ENCODE data around the gene INPP5B. TPM values are rescaled to one million over a fixed set of nuclear protein-coding genes. Genes with fewer than 3 reads are reported as not detected.
A peak's percentile ranks its signal among the peaks of the same experiment; 100 is the strongest.

The INPP5B gene
- polyA plus RNA-seq, 3 donors from 2014 or later: 11.1 to 28.0 (median 13.6) TPM

DNA sequence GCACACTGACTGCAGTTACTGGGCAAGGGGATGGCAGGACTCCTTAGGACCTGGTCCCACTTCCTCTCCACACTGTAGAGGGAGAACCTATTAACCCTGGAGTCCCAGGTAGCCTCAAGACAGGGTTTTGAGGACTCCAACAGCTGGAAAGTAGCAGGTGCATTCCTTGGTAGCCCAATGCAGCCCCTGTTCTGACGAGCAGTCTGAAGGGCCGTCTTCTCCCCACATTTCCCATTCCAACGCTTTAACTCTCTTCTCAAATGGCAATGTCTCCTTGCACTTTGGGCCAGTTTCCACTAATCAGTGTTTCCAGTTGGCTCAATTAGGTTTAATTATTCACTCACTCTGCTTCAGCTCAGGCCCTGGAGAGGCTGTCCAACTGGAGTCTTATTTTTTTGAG is 8.8 kb upstream of the INPP5B start:
- Mint-ChIP-seq H3K4me1 (no peaks in the 10 kb centered on the region), H3K9me3 (no peaks in the 10 kb centered on the region), H3K4me3 (no peak overlapping the region), H3K36me3 (peaks cover 8 to 21% (median 13%) of the 10 kb centered on the region in 3 donors), H3K27ac (peak overlapping the region in 1 of 6 donors; percentile 44), H3K27me3 (ENCODE audit: low read depth in 3 of 3) (peaks cover 0 to 2% (median 0%) of the 10 kb centered on the region in 3 donors)
- no peak for DNase-seq

DNA sequence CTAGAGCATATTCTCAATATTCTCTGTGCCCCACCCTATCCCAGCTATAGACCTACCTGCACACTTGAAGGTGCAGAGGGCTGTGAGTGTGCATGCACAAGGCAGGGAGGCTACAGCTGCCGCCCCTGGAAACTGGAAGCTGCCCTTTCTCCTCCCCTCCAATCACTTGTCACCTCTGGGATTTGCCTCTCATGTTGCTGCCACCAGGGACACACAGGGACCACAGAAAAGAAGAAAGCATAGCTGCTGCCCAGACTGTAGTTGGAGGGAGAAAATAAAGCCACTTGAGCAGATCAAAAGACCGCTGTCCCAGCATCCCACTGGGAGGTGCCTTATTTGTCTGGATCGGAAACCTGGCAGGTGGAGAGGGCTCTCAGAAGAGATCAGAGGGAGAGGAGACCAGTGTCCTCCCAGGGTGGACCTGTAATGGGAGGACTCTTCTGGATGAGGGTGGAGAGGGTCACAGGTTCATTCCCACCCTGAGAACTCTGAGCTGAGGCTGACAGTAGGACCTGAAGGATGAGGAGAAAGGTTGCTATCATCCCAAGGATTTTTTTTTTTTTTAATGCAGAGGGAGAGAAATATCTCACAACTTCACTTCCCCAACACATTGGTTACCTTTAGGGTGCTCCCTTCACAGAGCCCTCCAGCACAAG is 7.6 kb upstream of the INPP5B start:
- Mint-ChIP-seq H3K36me3 (peaks cover 0 to 12% (median 8%) of the 10 kb centered on the region in 3 donors), H3K4me1 (no peaks in the 10 kb centered on the region), H3K27ac (peak overlapping the region in 1 of 6 donors; percentile 61), H3K4me3 (no peak overlapping the region), H3K9me3 (no peaks in the 10 kb centered on the region), H3K27me3 (ENCODE audit: low read depth in 3 of 3) (peaks cover 0 to 2% (median 0%) of the 10 kb centered on the region in 3 donors)
- no peak for DNase-seq

DNA sequence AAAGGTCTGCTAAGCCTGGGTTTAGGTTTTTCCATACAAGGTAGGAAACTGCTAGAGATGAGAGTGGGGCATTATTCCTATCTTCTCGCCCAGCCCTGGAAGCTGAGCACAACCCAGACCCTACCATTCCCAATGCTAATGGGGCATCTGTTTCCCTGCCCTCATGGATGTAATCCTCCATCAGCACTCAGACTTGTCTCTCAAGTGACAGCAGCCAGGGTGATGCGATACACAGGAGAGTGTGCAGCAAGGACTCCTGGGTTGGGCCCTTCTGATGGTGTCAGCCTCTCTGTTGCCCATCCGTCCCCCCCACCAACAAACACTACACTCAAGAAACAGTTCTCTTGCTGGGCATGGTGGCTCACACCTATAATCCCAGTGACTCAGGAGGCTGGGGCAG is 5.9 kb upstream of the INPP5B start:
- H3K4me3 Mint-ChIP-seq: no peak overlapping the region
- H3K27ac Mint-ChIP-seq: peak overlapping the region in 1 of 6 donors; percentile 1
- H3K4me1 Mint-ChIP-seq: peaks cover 6 to 8% of the 10 kb centered on the region in 2 donors
- H3K36me3 Mint-ChIP-seq: peaks cover 0 to 4% (median 0%) of the 10 kb centered on the region in 3 donors
- H3K9me3 Mint-ChIP-seq: no peaks in the 10 kb centered on the region
- no peak for DNase-seq
- peaks cover 0 to 2% (median 0%) of the 10 kb centered on the region in 3 donors for H3K27me3 Mint-ChIP-seq (ENCODE audit: low read depth in 3 of 3)

- no peaks in the 10 kb centered on the region for H3K36me3 Mint-ChIP-seq
- H3K4me1 Mint-ChIP-seq: peaks cover 13 to 15% of the 10 kb centered on the region in 2 donors
- peak overlapping the region in 1 of 6 donors; percentile 47 for H3K27ac Mint-ChIP-seq
- DNase-seq: no peak
- H3K4me3 Mint-ChIP-seq: no peak overlapping the region
- no peaks in the 10 kb centered on the region for H3K9me3 Mint-ChIP-seq
- H3K27me3 Mint-ChIP-seq (ENCODE audit: low read depth in 3 of 3): peaks cover 0 to 2% (median 0%) of the 10 kb centered on the region in 3 donors
Observed at GRCh38 chr1:37951783-37952624, 5.2 kb upstream of the INPP5B start.

GRCh38 chr1:37951041-37951782 is 4.4 kb upstream of the INPP5B start:
- DNase-seq: no peak
- Mint-ChIP-seq H3K27ac (peak overlapping the region in 4 of 6 donors; percentile 16 to 81 (median 48)), H3K36me3 (no peaks in the 10 kb centered on the region), H3K4me3 (no peak overlapping the region), H3K9me3 (no peaks in the 10 kb centered on the region), H3K4me1 (peaks cover 21 to 23% of the 10 kb centered on the region in 2 donors), H3K27me3 (ENCODE audit: low read depth in 3 of 3) (peaks cover 0 to 2% (median 0%) of the 10 kb centered on the region in 3 donors)

- Mint-ChIP-seq H3K4me1 (peaks cover 26 to 30% of the 10 kb centered on the region in 2 donors), H3K27ac (no peak overlapping the region), H3K4me3 (no peak overlapping the region), H3K9me3 (no peaks in the 10 kb centered on the region), H3K27me3 (ENCODE audit: low read depth in 3 of 3) (no peaks in the 10 kb centered on the region), H3K36me3 (no peaks in the 10 kb centered on the region)
- DNase-seq: no peak
Observed at GRCh38 chr1:37949524-37950152, 2.8 kb upstream of the INPP5B start.

DNA sequence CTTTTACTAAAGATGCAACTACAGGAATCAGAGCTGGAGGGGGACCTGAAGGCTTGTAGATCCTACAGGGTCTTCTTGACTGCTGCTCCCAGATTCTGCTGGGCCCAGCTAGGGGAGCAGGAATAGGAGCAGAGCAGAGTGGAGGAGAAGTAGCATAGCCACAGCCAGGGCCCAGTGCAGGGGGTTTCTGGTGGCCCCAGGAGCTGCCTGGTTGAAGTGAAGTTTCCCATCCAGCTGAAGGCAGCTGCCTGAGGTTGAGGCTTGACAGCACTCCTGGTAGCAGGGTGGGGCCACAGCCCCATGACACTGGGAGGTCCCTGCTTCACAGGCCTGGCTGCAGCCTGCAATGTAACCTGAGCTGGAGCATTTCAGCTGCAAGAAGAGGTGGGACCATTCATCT is 2.0 kb upstream of the INPP5B start:
- Mint-ChIP-seq H3K4me1 (peaks cover 26 to 30% of the 10 kb centered on the region in 2 donors), H3K4me3 (no peak overlapping the region), H3K9me3 (no peaks in the 10 kb centered on the region), H3K36me3 (peaks cover 0 to 5% (median 3%) of the 10 kb centered on the region in 3 donors), H3K27me3 (ENCODE audit: low read depth in 3 of 3) (no peaks in the 10 kb centered on the region), H3K27ac (peak overlapping the region in 4 of 6 donors; percentile 22 to 92 (median 71))
- no peak for DNase-seq

GRCh38 chr1:37948166-37948565 is 1.3 kb upstream of the INPP5B start:
- no peaks in the 10 kb centered on the region for H3K27me3 Mint-ChIP-seq (ENCODE audit: low read depth in 3 of 3)
- no peak for DNase-seq
- H3K27ac Mint-ChIP-seq: peak overlapping the region; percentile 55 to 96 (median 90)
- peaks cover 0 to 5% (median 5%) of the 10 kb centered on the region in 3 donors for H3K36me3 Mint-ChIP-seq
- peak overlapping the region in 3 of 5 donors; percentile 35 to 97 (median 35) for H3K4me3 Mint-ChIP-seq
- H3K9me3 Mint-ChIP-seq: no peaks in the 10 kb centered on the region
- peaks cover 26 to 30% of the 10 kb centered on the region in 2 donors for H3K4me1 Mint-ChIP-seq

DNA sequence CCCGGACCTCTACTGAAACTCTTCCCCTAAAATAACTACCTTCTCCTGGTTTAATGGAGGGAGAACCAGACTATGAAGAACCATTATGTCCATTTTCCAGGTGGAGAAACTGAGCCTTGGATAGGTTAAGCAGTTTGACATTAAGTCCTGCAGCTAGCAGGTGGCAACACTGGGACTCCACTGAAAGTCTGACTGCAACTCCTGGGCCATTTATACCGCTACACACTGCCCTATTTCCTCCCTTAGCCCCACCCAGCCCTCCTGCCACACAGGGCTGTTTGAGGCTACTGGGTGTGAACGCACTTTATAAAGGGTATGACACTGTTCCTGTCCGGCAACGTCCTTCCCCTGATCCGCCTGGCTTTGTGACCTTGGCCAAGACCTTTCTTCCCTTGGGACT is 511 bp upstream of the INPP5B start:
- peaks cover 0 to 7% (median 5%) of the 10 kb centered on the region in 3 donors for H3K36me3 Mint-ChIP-seq

GRCh38 chr1:37945743-37946702 is 830 bp downstream of the INPP5B start:
- Mint-ChIP-seq H3K9me3 (no peaks in the 10 kb centered on the region), H3K27ac (peak overlapping the region; percentile 87 to 98 (median 92)), H3K4me1 (peaks cover 26 to 30% of the 10 kb centered on the region in 2 donors), H3K36me3 (peaks cover 0 to 8% (median 5%) of the 10 kb centered on the region in 3 donors), H3K27me3 (ENCODE audit: low read depth in 3 of 3) (no peaks in the 10 kb centered on the region), H3K4me3 (peak overlapping the region; percentile 94 to 99 (median 96))
- no peak for DNase-seq

More for the DNA sequence above, 511 bp upstream of the INPP5B start:
- no peaks in the 10 kb centered on the region for H3K27me3 Mint-ChIP-seq (ENCODE audit: low read depth in 3 of 3)
- peak overlapping the region; percentile 94 to 99 (median 96) for H3K4me3 Mint-ChIP-seq
- no peaks in the 10 kb centered on the region for H3K9me3 Mint-ChIP-seq
- DNase-seq: peak in 2 of 3 donors; percentile 17 to 36
- peak overlapping the region; percentile 87 to 98 (median 92) for H3K27ac Mint-ChIP-seq
- H3K4me1 Mint-ChIP-seq: peaks cover 26 to 30% of the 10 kb centered on the region in 2 donors

GRCh38 chr1:37945251-37945650 is 1.6 kb downstream of the INPP5B start:
- Mint-ChIP-seq H3K27ac (peak overlapping the region in 3 of 6 donors; percentile 30 to 65 (median 51)), H3K36me3 (peaks cover 0 to 9% (median 5%) of the 10 kb centered on the region in 3 donors), H3K9me3 (no peaks in the 10 kb centered on the region), H3K27me3 (ENCODE audit: low read depth in 3 of 3) (no peaks in the 10 kb centered on the region), H3K4me1 (peaks cover 26 to 30% of the 10 kb centered on the region in 2 donors), H3K4me3 (peak overlapping the region in 2 of 5 donors; percentile 26 to 47)
- no peak for DNase-seq

DNA sequence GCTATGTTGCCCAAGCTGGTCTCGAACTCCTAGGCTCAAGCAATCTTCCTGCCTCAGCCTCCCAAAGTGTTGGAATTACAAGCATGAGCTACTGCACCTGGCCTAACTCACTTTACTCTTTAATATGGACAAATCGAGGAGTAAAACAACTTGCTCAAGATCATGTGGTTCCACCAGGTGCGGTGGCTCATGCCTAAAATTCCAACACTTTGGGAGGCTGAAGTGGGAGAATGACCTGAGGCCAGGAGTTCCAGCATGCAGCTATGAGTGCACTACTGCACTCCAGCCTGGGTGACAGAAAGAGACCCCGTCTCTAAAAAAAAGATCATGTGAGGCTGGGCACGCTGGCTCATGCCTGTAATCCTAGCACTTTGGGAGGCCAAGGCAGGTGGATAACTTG is 2.0 kb downstream of the INPP5B start:
- peak overlapping the region in 2 of 6 donors; percentile 51 to 65 for H3K27ac Mint-ChIP-seq

More for the DNA sequence above, 2.0 kb downstream of the INPP5B start:
- H3K36me3 Mint-ChIP-seq: peaks cover 0 to 12% (median 5%) of the 10 kb centered on the region in 3 donors
- H3K9me3 Mint-ChIP-seq: no peaks in the 10 kb centered on the region
- H3K4me1 Mint-ChIP-seq: peaks cover 26 to 30% of the 10 kb centered on the region in 2 donors
- no peak for DNase-seq
- H3K4me3 Mint-ChIP-seq: peak overlapping the region in 1 of 5 donors; percentile 26
- H3K27me3 Mint-ChIP-seq (ENCODE audit: low read depth in 3 of 3): no peaks in the 10 kb centered on the region
